A549 (cell line): ENCODE results near the gene CRYZL1. TPM values are rescaled to one million over a fixed set of nuclear protein-coding genes. Genes with fewer than 3 reads are reported as not detected.

ENCODE experiments used
- ATAC-seq, 2 experiments: fragments of 200-7000 bp in 1 of 2; fragments of >200 bp in 1 of 2; cut with Nextera tagmentation in 1 of 2; cut with Tn5 transposase in 1 of 2; 3 replicates each; pipeline versions ENCODE4 v1.8.0 to v1.9.1; 2018 to 2020; ENCODE audit warnings: mild to moderate bottlenecking in 1 of 2, moderate library complexity in 1 of 2
- CTCF ChIA-PET: fragments of 300-600 bp; sonication (Branson Sonifier 250); formaldehyde crosslinking; extraction: SDS; loops from one replicate; lab custom pipeline; 2021; ENCODE audit warnings: antibody characterized with exemption, inconsistent platforms; lab: Yijun Ruan, JAX
- POLR2A ChIA-PET: fragments of 350-600 bp; formaldehyde crosslinking; extraction: SDS; loops from one replicate; lab custom pipeline; 2021; ENCODE audit warnings: antibody characterized with exemption, inconsistent platforms; lab: Yijun Ruan, JAX
- DNase-seq, 2 experiments: peaks; one replicate each; pipeline versions ENCODE4 v3.0.0 to v3.0.0-alpha.2; 2011 to 2016; ENCODE audit warnings: low read depth in 1 of 2, low spot score in 1 of 2
- FAIRE-seq: peaks from 2 replicates; lab custom pipeline; 2011; peaks lifted over from hg19 to GRCh38; lab: Jason Lieb, UNC
- H3K27ac ChIP-seq, 2 experiments: fragments of >200 bp; sonication (Bioruptor Twin); formaldehyde crosslinking; 3 replicates each; pipeline ENCODE4 v1.5.1; 2016 to 2017
- H3K4me1 ChIP-seq: fragments of >200 bp; sonication (Bioruptor Twin); formaldehyde crosslinking; 3 replicates; pipeline ENCODE4 v1.6.1; 2016
- H3K4me2 ChIP-seq: fragments of >200 bp; sonication (Bioruptor Twin); formaldehyde crosslinking; 3 replicates; pipeline ENCODE4 v1.6.1; 2016
- H3K4me3 ChIP-seq: fragments of >200 bp; sonication (Bioruptor Twin); formaldehyde crosslinking; 3 replicates; pipeline ENCODE4 v1.5.1; 2016
- H3K9me3 ChIP-seq: fragments of >200 bp; sonication (Bioruptor Twin); formaldehyde crosslinking; 3 replicates; pipeline ENCODE4 v1.6.1; 2016
- BHLHE40 ChIP-seq: IDR thresholded peaks from 2 replicates; pipeline ENCODE4 v1.6.1; 2012; ENCODE audit warnings: low read depth, low read length, inconsistent platforms
- CBX8 ChIP-seq: fragments of 200-600 bp; sonication (generic); IDR thresholded peaks from 2 replicates; pipeline ENCODE4 v1.6.1; 2016
- ESRRA ChIP-seq: fragments of 150-350 bp; IDR thresholded peaks from 2 replicates; pipeline ENCODE4 v1.6.1; 2014; ENCODE audit warnings: mild to moderate bottlenecking, low read length, borderline replicate concordance
- FOSB ChIP-seq: fragments of 250-450 bp; sonication (Bioruptor Pico); IDR thresholded peaks from 2 replicates; pipeline ENCODE4 v1.5.0; 2020; ENCODE audit warnings: mild to moderate bottlenecking, moderate library complexity
- FOSL2 ChIP-seq, 2 experiments: fragments of 450-650 bp in 1 of 2; fragments of >200 bp in 1 of 2; sonication (Bioruptor Twin) in 1 of 2; formaldehyde crosslinking; IDR thresholded peaks; 2 replicates each; pipeline versions ENCODE4 v1.5.0 to v1.6.1; 2016 to 2020; ENCODE audit warnings: mild to moderate bottlenecking in 1 of 2, moderate library complexity in 1 of 2
- GATA3 ChIP-seq: IDR thresholded peaks from 2 replicates; pipeline ENCODE4 v1.6.1; 2012; ENCODE audit warnings: borderline replicate concordance
- HDAC2 ChIP-seq: fragments of 200-600 bp; sonication (generic); IDR thresholded peaks from 2 replicates; pipeline ENCODE4 v1.6.1; 2016
- HOXA7 ChIP-seq: fragments of 250-450 bp; sonication (Bioruptor Pico); IDR thresholded peaks from 2 replicates; pipeline ENCODE4 v1.5.0; 2020; ENCODE audit warnings: mild to moderate bottlenecking, moderate library complexity
- JUN ChIP-seq, 2 experiments: fragments of >200 bp; sonication (Bioruptor Twin); formaldehyde crosslinking; IDR thresholded peaks; 2 replicates in 1 of 2; 3 replicates in 1 of 2; pipeline ENCODE4 v1.6.1; 2016 to 2017
- JUNB ChIP-seq: fragments of >200 bp; sonication (Bioruptor Twin); formaldehyde crosslinking; IDR thresholded peaks from 2 replicates; pipeline ENCODE4 v1.6.1; 2016
- KDM5A ChIP-seq: fragments of 200-600 bp; sonication (generic); IDR thresholded peaks from 2 replicates; pipeline ENCODE4 v1.6.1; 2016; ENCODE audit warnings: antibody characterized with exemption, mild to moderate bottlenecking
- MAFK ChIP-seq: fragments of 450-650 bp; IDR thresholded peaks from 2 replicates; pipeline ENCODE4 v1.6.1; 2014; ENCODE audit not compliant: partially characterized antibody
- MAZ ChIP-seq: fragments of 150-350 bp; IDR thresholded peaks from 2 replicates; pipeline ENCODE4 v1.6.1; 2014; ENCODE audit warnings: antibody characterized with exemption, low read depth, low read length, borderline replicate concordance
- MYC ChIP-seq: IDR thresholded peaks from 2 replicates; pipeline ENCODE4 v1.6.1; 2012; ENCODE audit warnings: mild to moderate bottlenecking, inconsistent platforms, low read length, improper control_type of control experiment, borderline replicate concordance
- NFE2L2 ChIP-seq: fragments of 150-350 bp; conservative IDR thresholded peaks from 2 replicates; pipeline ENCODE4 v1.6.1; 2014; ENCODE audit warnings: low read length
- PHF8 ChIP-seq: fragments of 200-600 bp; sonication (generic); IDR thresholded peaks from 2 replicates; pipeline ENCODE4 v1.6.1; 2016; ENCODE audit warnings: low read depth, mild to moderate bottlenecking, antibody characterized with exemption, moderate library complexity, borderline replicate concordance
- POLR2A ChIP-seq: IDR thresholded peaks from 2 replicates; pipeline ENCODE4 v1.6.1; 2012; ENCODE audit warnings: mild to moderate bottlenecking, low read length
- TFCP2L1 ChIP-seq: fragments of 250-450 bp; sonication (Bioruptor Pico); IDR thresholded peaks from 2 replicates; pipeline ENCODE4 v1.5.0; 2021; ENCODE audit warnings: mild to moderate bottlenecking
- ZSCAN20 ChIP-seq: fragments of 250-450 bp; sonication (Bioruptor Pico); IDR thresholded peaks from 2 replicates; pipeline ENCODE4 v1.8.0; 2022; ENCODE audit warnings: mild to moderate bottlenecking, moderate library complexity
- WGBS: methylation state at CpG from one replicate; pipeline ENCODE4 v1.1.6; 2017; ENCODE audit errors: missing lambda C conversion rate; 5-methylcytosine and 5-hydroxymethylcytosine counted together
- polyA plus RNA-seq, 4 experiments: library from polyadenylated mRNA; depleted of rRNA in 3 of 4; stranded (reverse); fragments of >200 nt; fragmentation: RNase III in 1 of 4; extraction: RNeasy Plus Mini Kit Qiagen cat#74134 plus additional on column Dnase treatment in 1 of 4; gene quantifications; 2 replicates in 3 of 4; 3 replicates in 1 of 4; pipeline ENCODE4 v1.2.3, GENCODE V29; 2011 to 2017
- TF ChIP-seq, protein P1 (sequence below): fragments of 150-350 bp; IDR thresholded peaks from 2 replicates; pipeline ENCODE4 v1.6.1; 2014; ENCODE audit warnings: low read depth, mild to moderate bottlenecking, low read length
- TF ChIP-seq, protein P2 (sequence below): IDR thresholded peaks from 2 replicates; pipeline ENCODE4 v1.6.1; 2012; ENCODE audit warnings: low read depth, borderline replicate concordance
- TF ChIP-seq, protein P3 (sequence below): fragments of 250-450 bp; sonication (Bioruptor Pico); IDR thresholded peaks from 2 replicates; pipeline ENCODE4 v1.5.0; 2020; ENCODE audit warnings: low read depth, mild to moderate bottlenecking, moderate library complexity
- TF ChIP-seq, protein P4 (sequence below): fragments of >200 bp; sonication (Bioruptor Twin); formaldehyde crosslinking; IDR thresholded peaks from 2 replicates; pipeline ENCODE4 v1.6.1; 2016
- TF ChIP-seq, protein P5 (sequence below): IDR thresholded peaks from 2 replicates; pipeline ENCODE4 v1.6.1; 2012
- TF ChIP-seq, protein P6 (sequence below): fragments of 250-450 bp; sonication (Bioruptor Pico); IDR thresholded peaks from 2 replicates; pipeline ENCODE4 v1.5.0; 2021; ENCODE audit warnings: mild to moderate bottlenecking, moderate library complexity, borderline replicate concordance

CRYZL1 gene
- polyA plus RNA-seq, 2 of the 4 experiments (the other 2 are of a cell fraction), result 15.2 to 38.9 TPM

DNA sequence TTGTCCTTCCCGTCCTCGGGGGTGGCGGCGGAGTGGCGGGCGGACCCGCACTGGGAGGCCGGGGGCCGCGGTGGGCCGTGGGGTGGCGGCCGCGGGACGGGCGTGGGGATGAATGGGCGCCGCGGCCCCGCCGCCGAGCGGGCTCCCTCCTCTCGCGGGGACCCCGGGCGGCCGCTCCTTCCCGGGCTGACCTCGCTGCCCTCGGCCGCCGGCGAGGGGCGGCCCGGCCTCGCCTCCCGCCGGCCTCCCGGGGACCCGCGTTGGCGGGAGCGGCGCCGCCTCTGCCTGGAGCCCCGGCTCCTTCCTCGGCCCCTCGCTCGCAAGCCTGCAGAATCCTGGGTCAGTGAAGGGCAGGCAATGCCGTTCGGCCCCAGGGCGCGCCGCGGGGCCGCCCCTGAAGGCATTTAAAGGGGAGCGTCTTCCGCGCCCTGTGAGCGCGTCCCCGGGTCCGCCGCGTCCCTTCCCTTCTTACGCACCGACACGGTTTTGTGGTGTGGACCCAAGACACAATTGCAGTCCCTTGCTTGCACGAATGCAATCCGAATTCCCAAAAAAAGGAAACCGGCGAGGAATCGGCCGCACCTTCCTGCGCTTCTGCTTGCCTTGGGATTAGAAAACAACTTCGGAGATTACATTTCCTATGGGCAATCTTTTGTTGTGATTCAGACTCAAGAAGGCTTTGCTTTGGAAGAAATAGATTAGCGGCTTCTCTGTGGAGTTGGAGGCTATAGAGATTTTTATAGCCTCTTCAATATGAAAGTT, 1.5 kb upstream of the CRYZL1 start:
- ChIA-PET POLR2A (interaction anchor here (0.5 kb wide), 1 partner anchor 22 kb away, joined by 4 read pairs; no protein-coding TSS in a partner anchor), CTCF (no interaction called here)
- H3K4me1 ChIP-seq, result peaks cover 28% of the 10 kb centered on the region
- DNase-seq, result peak in 1 of 2 experiments; percentile 12
- peak overlapping the region; percentile 91 for H3K4me2 ChIP-seq
- H3K27ac ChIP-seq, result peak overlapping the region; percentile 92 to 98
- TF ChIP-seq MAZ (no peak), NFE2L2 (no peak), HDAC2 (no peak), KDM5A (no peak), MYC (no peak), ZSCAN20 (CRISPR knock-in tag) (no peak), MAFK (no peak), HOXA7 (CRISPR knock-in tag) (no peak), FOSB (CRISPR knock-in tag) (no peak), JUN (IDR thresholded peaks at IDR 0.05) (no peak), FOSL2 (IDR thresholded peaks at IDR 0.05) (no peak), FOSL2 (CRISPR knock-in tag; IDR thresholded peaks at IDR 0.05) (no peak), ESRRA (no peak), CBX8 (no peak)
- TF ChIP-seq, protein P1, sequence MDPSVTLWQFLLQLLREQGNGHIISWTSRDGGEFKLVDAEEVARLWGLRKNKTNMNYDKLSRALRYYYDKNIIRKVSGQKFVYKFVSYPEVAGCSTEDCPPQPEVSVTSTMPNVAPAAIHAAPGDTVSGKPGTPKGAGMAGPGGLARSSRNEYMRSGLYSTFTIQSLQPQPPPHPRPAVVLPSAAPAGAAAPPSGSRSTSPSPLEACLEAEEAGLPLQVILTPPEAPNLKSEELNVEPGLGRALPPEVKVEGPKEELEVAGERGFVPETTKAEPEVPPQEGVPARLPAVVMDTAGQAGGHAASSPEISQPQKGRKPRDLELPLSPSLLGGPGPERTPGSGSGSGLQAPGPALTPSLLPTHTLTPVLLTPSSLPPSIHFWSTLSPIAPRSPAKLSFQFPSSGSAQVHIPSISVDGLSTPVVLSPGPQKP, result no peak
- TF ChIP-seq, protein P2, sequence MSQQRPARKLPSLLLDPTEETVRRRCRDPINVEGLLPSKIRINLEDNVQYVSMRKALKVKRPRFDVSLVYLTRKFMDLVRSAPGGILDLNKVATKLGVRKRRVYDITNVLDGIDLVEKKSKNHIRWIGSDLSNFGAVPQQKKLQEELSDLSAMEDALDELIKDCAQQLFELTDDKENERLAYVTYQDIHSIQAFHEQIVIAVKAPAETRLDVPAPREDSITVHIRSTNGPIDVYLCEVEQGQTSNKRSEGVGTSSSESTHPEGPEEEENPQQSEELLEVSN, result no peak
- TF ChIP-seq, protein P3, sequence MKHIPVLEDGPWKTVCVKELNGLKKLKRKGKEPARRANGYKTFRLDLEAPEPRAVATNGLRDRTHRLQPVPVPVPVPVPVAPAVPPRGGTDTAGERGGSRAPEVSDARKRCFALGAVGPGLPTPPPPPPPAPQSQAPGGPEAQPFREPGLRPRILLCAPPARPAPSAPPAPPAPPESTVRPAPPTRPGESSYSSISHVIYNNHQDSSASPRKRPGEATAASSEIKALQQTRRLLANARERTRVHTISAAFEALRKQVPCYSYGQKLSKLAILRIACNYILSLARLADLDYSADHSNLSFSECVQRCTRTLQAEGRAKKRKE (CRISPR knock-in tag), result no peak
- TF ChIP-seq, protein P4, sequence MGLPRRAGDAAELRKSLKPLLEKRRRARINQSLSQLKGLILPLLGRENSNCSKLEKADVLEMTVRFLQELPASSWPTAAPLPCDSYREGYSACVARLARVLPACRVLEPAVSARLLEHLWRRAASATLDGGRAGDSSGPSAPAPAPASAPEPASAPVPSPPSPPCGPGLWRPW, result no peak
- under 1% methylated on average over 12 of the region's 78 CpGs for whole genome bisulfite sequencing
- no peak for FAIRE-seq
- no peaks in the 10 kb centered on the region for H3K9me3 ChIP-seq
- ATAC-seq, result peak in 1 of 2 experiments; percentile 21; a peak in 3 of 6 replicates
- H3K4me3 ChIP-seq, result peak overlapping the region; percentile 100

DNA sequence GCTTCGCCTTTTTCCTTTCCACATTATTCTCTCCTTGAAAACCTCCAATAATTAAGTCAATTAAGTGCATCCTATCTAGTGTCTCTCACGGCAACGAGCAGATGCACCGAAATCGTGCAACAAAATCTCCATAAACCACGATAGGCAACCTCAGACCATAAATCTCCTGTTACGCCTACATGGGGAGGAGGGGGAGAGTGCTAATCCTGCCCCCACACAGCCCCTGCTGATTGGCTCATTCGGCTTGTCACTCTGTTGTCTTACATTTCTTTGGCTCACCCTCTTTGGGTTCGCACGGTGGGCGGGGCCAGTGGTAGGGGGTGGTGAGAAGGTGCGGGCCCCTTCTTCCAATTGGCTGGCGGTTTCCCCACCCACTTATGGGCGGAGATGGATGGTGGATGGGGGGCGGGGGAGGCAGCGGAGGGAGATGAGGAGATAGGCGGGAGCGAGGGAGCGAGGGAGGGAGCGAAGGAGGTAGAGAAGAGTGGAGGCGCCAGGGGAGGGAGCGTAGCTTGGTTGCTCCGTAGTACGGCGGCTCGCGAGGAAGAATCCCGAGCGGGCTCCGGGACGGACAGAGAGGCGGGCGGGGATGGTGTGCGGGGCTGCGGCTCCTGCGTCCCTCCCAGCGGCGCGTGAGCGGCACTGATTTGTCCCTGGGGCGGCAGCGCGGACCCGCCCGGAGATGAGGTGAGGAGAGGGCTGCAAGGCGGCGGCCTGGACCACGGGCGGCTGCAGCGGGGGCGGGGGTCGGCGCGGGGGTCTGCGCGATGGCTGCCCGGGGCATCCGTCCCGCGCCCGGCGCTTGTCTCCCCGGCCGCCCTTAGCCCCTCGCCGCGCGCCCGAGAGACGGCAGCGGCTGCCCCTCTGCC, 720 bp upstream of the CRYZL1 start, which contains the start of gene ITSN1:
ITSN1 (plus strand) TSS at position 475 of the 869 bp plus-strand sequence. CDS start 76,328 bp downstream, outside the sequence.
- Histone ChIP-seq H3K4me3 (peak within 1 kb of the TSS; percentile 100), H3K9me3 (no peaks in the 10 kb centered on the region), H3K4me2 (peak within 1 kb of the TSS; percentile 91), H3K27ac (peak within 1 kb of the TSS; percentile 96 to 98), H3K4me1 (peaks cover 28% of the 10 kb centered on the region)
- FAIRE-seq (no peak), ATAC-seq (peak; percentile 86 to 92), DNase-seq (peak; percentile 79 to 98)
- CTCF ChIA-PET, result no interaction called here
- POLR2A ChIA-PET, result interaction anchor here (0.5 kb wide), 1 partner anchor 21 kb away, joined by 4 read pairs; no protein-coding TSS in a partner anchor
- under 1% methylated on average over 35 of the region's 71 CpGs for WGBS
- TF ChIP-seq BHLHE40 (no peak), POLR2A (peak; percentile 79), TFCP2L1 (no peak), HDAC2 (no peak), JUNB (no peak), GATA3 (peak; percentile 56), JUN (IDR thresholded peaks at IDR 0.05) (0 out of 5 replicates have a peak, but pooled peaks of 1 of the 2 experiments have one; percentile 20), PHF8 (no peak; the same call in 1 of the 2 replicates), FOSB (CRISPR knock-in tag) (no peak)
- TF ChIP-seq, protein P5, sequence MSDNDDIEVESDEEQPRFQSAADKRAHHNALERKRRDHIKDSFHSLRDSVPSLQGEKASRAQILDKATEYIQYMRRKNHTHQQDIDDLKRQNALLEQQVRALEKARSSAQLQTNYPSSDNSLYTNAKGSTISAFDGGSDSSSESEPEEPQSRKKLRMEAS, result peak; percentile 34; the same call in 1 of the 2 replicates
- TF ChIP-seq, protein P2, result peak; percentile 62
- TF ChIP-seq, protein P6, sequence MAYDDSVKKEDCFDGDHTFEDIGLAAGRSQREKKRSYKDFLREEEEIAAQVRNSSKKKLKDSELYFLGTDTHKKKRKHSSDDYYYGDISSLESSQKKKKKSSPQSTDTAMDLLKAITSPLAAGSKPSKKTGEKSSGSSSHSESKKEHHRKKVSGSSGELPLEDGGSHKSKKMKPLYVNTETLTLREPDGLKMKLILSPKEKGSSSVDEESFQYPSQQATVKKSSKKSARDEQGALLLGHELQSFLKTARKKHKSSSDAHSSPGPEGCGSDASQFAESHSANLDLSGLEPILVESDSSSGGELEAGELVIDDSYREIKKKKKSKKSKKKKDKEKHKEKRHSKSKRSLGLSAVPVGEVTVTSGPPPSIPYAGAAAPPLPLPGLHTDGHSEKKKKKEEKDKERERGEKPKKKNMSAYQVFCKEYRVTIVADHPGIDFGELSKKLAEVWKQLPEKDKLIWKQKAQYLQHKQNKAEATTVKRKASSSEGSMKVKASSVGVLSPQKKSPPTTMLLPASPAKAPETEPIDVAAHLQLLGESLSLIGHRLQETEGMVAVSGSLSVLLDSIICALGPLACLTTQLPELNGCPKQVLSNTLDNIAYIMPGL, result no peak
- TF ChIP-seq, all 56 proteins: peak for 5
